Endometrial microvascular endothelial cells (primary cell): ENCODE data around the gene CDADC1. TPM values are rescaled to one million over a fixed set of nuclear protein-coding genes. Genes with fewer than 3 reads are reported as not detected.

ENCODE experiments used
- in situ Hi-C: cut with HindIII; loops from 2 replicates; pipeline ENCODE4 v1.10.0; 2017; ENCODE audit warnings: low sequenced_read_pairs, low pct_unique_long_range_greater_than_20kb; ENCODE audit errors: inconsistent ontology term
- total RNA-seq: library from RNA; depleted of rRNA; stranded (reverse); fragments of >200 nt; gene quantifications from one replicate; pipeline ENCODE4 v1.2.3, GENCODE V29; 2015; ENCODE audit errors: inconsistent ontology term

CDADC1 gene
- total RNA-seq, 1 donor from 2014 or later = 1.8 TPM

DNA sequence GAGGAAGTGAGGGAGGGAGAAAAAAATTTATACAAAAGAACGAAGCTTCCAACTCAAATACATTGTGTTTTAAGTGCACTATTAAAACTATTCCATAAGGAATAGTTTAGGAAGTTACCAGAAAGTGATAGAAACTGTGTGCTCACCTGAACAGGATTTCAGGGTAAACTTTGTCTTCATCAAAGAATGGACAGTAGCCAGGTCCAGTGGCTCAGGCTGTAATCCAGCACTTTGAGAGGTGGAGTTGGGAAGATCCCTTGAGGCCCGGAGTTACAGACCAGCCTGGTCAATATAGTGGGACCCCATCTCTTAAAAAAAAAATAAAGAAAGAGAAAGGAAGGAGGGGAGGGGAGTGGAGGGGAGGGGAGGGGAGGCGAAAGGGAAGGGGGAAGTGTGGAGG, 13.0 kb upstream of the CDADC1 start:
- in situ Hi-C loops = no loop called here

- in situ Hi-C loops = no loop called here
Measured at GRCh38 chr13:49235856-49236431, 11.8 kb upstream of the CDADC1 start.

DNA sequence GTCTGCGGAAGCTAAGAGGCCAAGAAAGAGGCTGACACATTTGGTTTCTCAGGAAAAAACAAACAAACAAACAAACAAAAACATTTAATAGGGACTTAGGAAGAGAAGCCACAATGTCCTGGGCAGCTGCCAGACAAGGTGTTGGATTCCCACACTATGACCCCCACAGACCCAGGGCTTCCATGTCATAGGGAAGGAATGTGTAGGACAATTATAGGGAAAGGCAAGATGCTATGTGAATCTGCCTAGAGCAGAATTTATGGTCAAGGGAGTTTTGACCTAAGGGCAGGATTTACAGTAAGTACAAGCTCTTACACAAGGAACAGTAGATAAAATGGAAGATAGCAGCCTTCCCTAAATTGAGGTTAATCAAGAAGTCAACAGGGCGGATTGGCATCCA, 9.1 kb upstream of the CDADC1 start:
- in situ Hi-C loops = no loop called here

GRCh38 chr13:49240017-49240416, 7.7 kb upstream of the CDADC1 start:
- in situ Hi-C loops = no loop called here

DNA sequence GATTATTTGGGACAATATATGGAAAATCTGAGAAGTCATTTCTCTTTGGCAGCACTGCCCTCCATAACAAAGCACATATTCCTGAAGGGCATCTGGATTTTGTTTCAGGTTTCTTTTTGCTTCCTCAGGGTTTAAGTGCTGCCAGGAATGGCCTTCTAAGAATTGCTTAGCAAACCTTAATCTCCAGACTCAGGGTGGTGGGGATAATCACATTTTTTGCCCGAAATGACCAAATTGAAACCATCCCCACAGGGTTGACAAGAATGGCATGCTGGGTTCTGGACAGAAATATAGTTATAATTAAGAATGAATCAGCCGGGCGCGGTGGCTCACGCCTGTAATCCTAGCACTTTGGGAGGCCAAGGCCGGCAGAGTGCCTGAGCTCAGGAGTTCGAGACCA, 6.4 kb upstream of the CDADC1 start:
- in situ Hi-C loops = no loop called here

- in situ Hi-C loops = no loop called here
Measured at GRCh38 chr13:49245101-49245500, 2.6 kb upstream of the CDADC1 start.

- in situ Hi-C loops = no loop called here
Measured at GRCh38 chr13:49246850-49247642, 679 bp upstream of the CDADC1 start.

- in situ Hi-C loops = no loop called here
Measured at GRCh38 chr13:49248622-49249002, 887 bp downstream of the CDADC1 start.

- in situ Hi-C loops = no loop called here
Measured at GRCh38 chr13:49251326-49251725, 3.6 kb downstream of the CDADC1 start.

- in situ Hi-C loops = no loop called here
Measured at GRCh38 chr13:49253310-49253709, 5.6 kb downstream of the CDADC1 start.

DNA sequence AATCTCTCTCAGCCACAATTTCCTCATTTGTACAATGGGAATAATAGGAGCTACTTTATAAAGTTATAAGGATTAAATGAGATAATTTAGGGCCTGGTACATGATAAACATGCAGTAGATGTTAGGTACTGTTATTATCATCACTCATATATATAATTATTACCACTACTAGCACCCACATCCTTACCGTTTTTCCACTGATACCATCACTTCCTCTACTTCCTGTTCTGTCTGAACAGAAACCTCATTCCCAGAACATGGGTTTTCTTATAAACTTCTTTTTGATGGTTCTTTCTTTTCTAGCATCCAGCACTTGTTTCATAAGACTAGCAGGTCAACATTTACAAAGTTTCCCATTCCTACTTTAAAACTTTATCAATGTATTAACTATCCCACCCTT, 6.3 kb downstream of the CDADC1 start:
- in situ Hi-C loops = no loop called here

DNA sequence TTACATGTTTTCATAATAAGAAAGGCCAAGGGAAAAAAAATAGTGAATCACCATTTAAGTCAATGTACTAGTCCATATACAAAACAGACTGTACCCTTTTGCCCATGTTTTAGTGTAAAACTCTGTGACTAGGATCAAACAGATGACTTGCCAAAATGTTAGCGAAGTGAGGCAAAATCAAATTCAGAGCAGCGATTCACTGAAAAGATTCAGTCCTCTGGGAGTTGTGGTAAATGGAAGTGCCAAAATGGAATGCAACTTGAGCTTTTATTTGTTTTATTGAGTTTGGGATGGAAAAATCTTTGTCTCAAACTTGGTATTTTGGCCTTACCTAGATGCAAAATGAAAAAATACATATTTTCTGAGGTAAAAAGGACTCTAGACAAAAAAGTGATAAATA, 9.1 kb downstream of the CDADC1 start:
- in situ Hi-C loops = no loop called here

GRCh38 chr13:49258089-49258796, 10.5 kb downstream of the CDADC1 start:
- in situ Hi-C loops = no loop called here

- in situ Hi-C loops = no loop called here
Measured at GRCh38 chr13:49259586-49259985, 11.9 kb downstream of the CDADC1 start.

DNA sequence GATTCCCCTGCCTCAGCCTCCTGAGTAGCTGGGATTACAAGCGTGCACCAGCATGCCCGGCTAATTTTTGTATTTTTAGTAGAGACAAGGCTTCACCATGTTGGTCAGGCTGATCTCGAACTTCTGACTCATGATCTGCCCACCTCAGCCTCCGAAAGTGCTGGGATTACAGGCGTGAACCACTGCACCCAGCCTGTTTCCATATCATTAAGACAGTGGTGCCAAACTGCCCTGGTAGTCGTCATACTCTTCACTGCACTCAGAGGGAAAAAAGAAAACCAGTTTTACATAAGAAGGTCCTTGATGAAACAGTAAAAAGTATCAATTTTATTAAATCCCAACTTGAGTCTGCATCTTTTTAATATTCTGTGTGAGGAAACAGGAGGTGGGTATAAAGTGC, 14.9 kb downstream of the CDADC1 start:
- in situ Hi-C loops = no loop called here

GRCh38 chr13:49265822-49266221, 18.1 kb downstream of the CDADC1 start:
- in situ Hi-C loops = no loop called here

GRCh38 chr13:49271264-49271663, 23.5 kb downstream of the CDADC1 start:
- in situ Hi-C loops = no loop called here

DNA sequence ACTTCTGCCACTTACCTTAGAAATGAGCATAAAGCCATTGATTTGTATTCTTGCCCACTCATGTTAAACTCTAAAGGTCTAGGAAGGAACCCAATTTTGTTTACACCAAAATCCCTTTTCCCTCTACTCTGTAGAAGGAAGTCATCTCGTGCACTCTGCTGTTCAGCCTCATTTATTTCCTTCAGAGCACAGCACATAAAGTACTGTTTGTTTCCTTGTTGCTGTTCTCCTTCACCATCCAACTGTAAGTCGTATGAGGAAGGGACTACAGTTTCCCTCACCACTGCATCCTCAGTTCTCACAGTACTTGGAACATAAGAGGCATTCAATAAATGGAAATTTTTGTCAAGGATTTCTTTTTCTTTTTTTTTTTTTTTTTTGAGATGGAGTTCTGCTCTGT, 24.6 kb downstream of the CDADC1 start:
- in situ Hi-C loops = no loop called here

DNA sequence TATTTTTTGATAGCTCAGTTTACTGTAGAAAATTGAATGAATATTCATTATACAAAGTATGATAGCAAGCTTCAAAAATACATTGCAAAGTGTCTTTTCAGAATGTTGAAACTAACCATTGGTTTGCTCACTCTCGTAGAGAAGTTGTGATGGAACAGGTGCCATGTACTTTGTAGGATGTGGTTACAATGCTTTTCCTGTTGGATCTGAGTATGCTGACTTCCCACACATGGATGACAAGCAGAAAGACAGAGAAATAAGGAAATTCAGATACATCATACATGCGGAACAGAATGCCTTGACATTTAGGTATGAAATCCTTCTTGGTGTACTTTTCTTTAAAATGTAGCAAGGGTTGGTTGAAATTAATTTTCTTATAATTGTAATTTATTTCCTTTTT, 30.5 kb downstream of the CDADC1 start:
- in situ Hi-C loops = no loop called here

DNA sequence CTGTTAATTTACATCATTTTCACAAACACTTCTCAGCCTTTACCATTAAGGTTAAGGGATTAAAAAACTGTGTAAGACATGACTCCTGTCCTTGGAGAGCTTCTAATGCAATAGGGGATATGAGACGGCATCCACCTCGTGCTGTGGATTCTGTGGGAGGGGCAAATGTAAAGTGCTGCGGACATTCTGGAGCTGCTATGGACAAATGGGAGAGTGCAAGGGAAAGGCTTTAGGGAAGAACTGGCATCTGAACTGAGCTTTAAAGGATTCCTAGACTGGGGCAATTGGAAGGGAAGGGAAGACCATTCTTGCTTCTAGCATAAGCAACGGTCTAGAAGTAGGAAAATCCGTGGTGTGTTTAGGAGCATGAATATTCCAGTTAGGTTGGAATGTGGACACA, 31.4 kb downstream of the CDADC1 start:
- in situ Hi-C loops = no loop called here
